A549 (cell line): ENCODE measurements around the gene RAPGEF3.

ENCODE experiments used
- BHLHE40 ChIP-seq: IDR thresholded peaks from 2 replicates; pipeline ENCODE4 v1.6.1; 2012; ENCODE audit warnings: low read depth, low read length, inconsistent platforms
- EP300 ChIP-seq, 2 experiments: fragments of >200 bp; sonication (Bioruptor Twin); formaldehyde crosslinking; IDR thresholded peaks; 2 replicates in 1 of 2; 3 replicates in 1 of 2; pipeline ENCODE4 v1.6.1; 2016 to 2017
- HDAC2 ChIP-seq: fragments of 200-600 bp; sonication (generic); IDR thresholded peaks from 2 replicates; pipeline ENCODE4 v1.6.1; 2016
- HOXA7 ChIP-seq: fragments of 250-450 bp; sonication (Bioruptor Pico); IDR thresholded peaks from 2 replicates; pipeline ENCODE4 v1.5.0; 2020; ENCODE audit warnings: mild to moderate bottlenecking, moderate library complexity
- NFE2L2 ChIP-seq: fragments of 150-350 bp; conservative IDR thresholded peaks from 2 replicates; pipeline ENCODE4 v1.6.1; 2014; ENCODE audit warnings: low read length
- NR3C1 ChIP-seq: fragments of >200 bp; sonication (Bioruptor Twin); formaldehyde crosslinking; IDR thresholded peaks from 3 replicates; pipeline ENCODE4 v1.6.1; 2017
- POLR2A ChIP-seq: IDR thresholded peaks from 2 replicates; pipeline ENCODE4 v1.6.1; 2012; ENCODE audit warnings: mild to moderate bottlenecking, low read length
- RAD21 ChIP-seq, 2 experiments: fragments of >200 bp in 1 of 2; sonication (Bioruptor Twin) in 1 of 2; formaldehyde crosslinking in 1 of 2; IDR thresholded peaks in 1 of 2; conservative IDR thresholded peaks in 1 of 2; 2 replicates in 1 of 2; 3 replicates in 1 of 2; pipeline ENCODE4 v1.6.1; 2012 to 2018; ENCODE audit warnings: inconsistent platforms in 1 of 2
- RCOR1 ChIP-seq: fragments of 150-350 bp; IDR thresholded peaks from 2 replicates; pipeline ENCODE4 v1.6.1; 2014; ENCODE audit warnings: antibody characterized with exemption, low read length, low read depth
- RNF2 ChIP-seq: fragments of 200-600 bp; sonication (generic); IDR thresholded peaks from 2 replicates; pipeline ENCODE4 v1.6.1; 2016; ENCODE audit warnings: low read depth, mild to moderate bottlenecking, antibody characterized with exemption, moderate library complexity, borderline replicate concordance
- SMC3 ChIP-seq: fragments of >200 bp; sonication (Bioruptor Twin); formaldehyde crosslinking; IDR thresholded peaks from 3 replicates; pipeline ENCODE4 v1.6.1; 2018; ENCODE audit warnings: inconsistent platforms
- USF2 ChIP-seq: fragments of 450-650 bp; IDR thresholded peaks from 2 replicates; pipeline ENCODE4 v1.6.1; 2014; ENCODE audit warnings: antibody characterized with exemption
- ZC3H11A ChIP-seq: fragments of 450-650 bp; IDR thresholded peaks from 2 replicates; pipeline ENCODE4 v1.6.1; 2014; ENCODE audit warnings: antibody characterized with exemption, mild to moderate bottlenecking
- TF ChIP-seq, protein P1 (sequence below): fragments of >200 bp; sonication (Bioruptor Twin); formaldehyde crosslinking; IDR thresholded peaks from 3 replicates; pipeline ENCODE4 v1.5.1; 2016

DNA sequence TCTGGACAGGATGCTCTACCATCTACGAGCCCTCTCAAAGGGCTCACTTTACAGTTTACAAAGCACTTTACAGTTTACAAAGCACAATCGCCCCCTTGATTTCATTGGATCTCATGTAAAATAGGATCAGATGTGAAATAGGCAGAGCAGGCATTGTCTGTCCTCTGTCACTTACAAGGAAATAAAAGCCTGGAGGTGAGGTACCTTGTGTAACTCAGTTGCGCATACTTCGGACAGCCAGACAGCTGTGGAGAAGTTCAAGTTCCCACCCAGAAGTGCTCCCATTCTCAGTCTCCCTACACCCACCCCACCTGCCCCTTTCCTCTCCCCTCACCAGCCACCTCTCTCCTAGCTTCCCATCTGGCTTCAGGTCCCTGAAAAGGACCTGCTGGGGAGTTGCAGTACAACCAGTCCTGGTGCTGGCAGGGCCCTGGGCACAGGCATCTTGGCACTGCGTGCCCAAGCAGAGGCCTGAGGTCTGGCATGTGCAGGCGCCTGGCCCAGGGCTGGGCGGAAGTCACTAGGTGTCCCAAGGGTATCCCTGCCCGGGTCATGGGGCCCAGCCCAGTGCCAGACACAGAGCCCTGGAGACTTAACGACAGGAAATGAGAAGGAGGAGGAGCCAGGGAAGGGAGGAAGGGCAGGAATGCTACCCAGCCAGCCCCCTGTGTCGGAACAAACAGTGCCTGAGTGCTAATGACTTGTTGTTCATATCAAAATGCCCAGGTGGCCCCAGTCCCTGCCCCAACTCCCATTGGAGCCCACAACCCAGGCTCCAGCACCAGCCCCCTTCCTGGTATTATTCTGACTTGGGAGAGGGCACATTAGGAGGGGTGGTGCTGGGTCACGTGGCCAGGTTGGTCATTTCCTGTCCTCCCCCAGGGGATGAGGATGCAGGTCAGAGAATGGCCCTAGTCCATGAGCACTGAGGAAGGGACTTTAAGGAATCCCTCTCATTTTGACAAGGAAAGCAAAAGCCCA is 5.4 kb downstream of the RAPGEF3 start:
- TF ChIP-seq, protein P1, sequence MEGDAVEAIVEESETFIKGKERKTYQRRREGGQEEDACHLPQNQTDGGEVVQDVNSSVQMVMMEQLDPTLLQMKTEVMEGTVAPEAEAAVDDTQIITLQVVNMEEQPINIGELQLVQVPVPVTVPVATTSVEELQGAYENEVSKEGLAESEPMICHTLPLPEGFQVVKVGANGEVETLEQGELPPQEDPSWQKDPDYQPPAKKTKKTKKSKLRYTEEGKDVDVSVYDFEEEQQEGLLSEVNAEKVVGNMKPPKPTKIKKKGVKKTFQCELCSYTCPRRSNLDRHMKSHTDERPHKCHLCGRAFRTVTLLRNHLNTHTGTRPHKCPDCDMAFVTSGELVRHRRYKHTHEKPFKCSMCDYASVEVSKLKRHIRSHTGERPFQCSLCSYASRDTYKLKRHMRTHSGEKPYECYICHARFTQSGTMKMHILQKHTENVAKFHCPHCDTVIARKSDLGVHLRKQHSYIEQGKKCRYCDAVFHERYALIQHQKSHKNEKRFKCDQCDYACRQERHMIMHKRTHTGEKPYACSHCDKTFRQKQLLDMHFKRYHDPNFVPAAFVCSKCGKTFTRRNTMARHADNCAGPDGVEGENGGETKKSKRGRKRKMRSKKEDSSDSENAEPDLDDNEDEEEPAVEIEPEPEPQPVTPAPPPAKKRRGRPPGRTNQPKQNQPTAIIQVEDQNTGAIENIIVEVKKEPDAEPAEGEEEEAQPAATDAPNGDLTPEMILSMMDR = no peak
- TF ChIP-seq BHLHE40 (no peak), HDAC2 (no peak), HOXA7 (no peak), SMC3 (no peak), RAD21 (conservative IDR thresholded peaks at IDR 0.05 in 1 of 2, IDR thresholded peaks at IDR 0.05 in 1 of 2) (no peak), POLR2A (no peak), USF2 (no peak; the same call in 1 of the 2 replicates), RCOR1 (no peak), EP300 (IDR thresholded peaks at IDR 0.05) (no peak), RNF2 (no peak), NR3C1 (no peak), NFE2L2 (no peak), ZC3H11A (no peak)
